HFFc6 (cell line): Measurements from ENCODE around the gene FAAP20. TPM values are rescaled to one million over a fixed set of nuclear protein-coding genes. Genes with fewer than 3 reads are reported as not detected.
A peak's percentile ranks its signal among the peaks of the same experiment; 100 is the strongest.

Experiments used
- DNase-seq: peaks from one replicate; pipeline ENCODE4 v3.0.0-alpha.2; 2018
- H3K27ac Mint-ChIP-seq: 2 replicates; pipeline ENCODE4 v1.8.0; 2020; ENCODE audit warnings: mild to moderate bottlenecking, mixed read lengths
- H3K27me3 Mint-ChIP-seq: 2 replicates; pipeline ENCODE4 v1.8.0; 2021; ENCODE audit warnings: mild to moderate bottlenecking, moderate library complexity, mixed read lengths; ENCODE audit not compliant: insufficient read depth
- H3K36me3 Mint-ChIP-seq: 2 replicates; pipeline ENCODE4 v1.8.0; 2021; ENCODE audit warnings: low read depth, mixed read lengths
- H3K4me1 Mint-ChIP-seq: 2 replicates; pipeline ENCODE4 v1.8.0; 2020; ENCODE audit warnings: low read depth, mixed read lengths
- H3K4me3 Mint-ChIP-seq: 2 replicates; pipeline ENCODE4 v1.8.0; 2020; ENCODE audit warnings: mild to moderate bottlenecking, moderate library complexity, mixed read lengths
- H3K9me3 Mint-ChIP-seq: 2 replicates; pipeline ENCODE4 v1.8.0; 2020; ENCODE audit warnings: mild to moderate bottlenecking, mixed read lengths
- total RNA-seq, 6 experiments: library from RNA; stranded (reverse); fragmentation: NEBNext Ultra II Directional; extraction: Animal tissue kit (Norgen Biotek cat#: 25700); gene quantifications; 2 replicates in 1 of 6; 3 replicates in 5 of 6; pipeline ENCODE4 v1.2.3, GENCODE V29; 2021
- TF ChIP-seq, protein P1 (sequence below): fragments of 200-600 bp; sonication (generic); IDR thresholded peaks from 2 replicates; pipeline ENCODE4 v1.5.0; 2021; ENCODE audit warnings: antibody characterized with exemption, mild to moderate bottlenecking

Gene FAAP20
- total RNA-seq, 6 experiments from 2014 or later: 75.3 to 97.4 (median 82.7) TPM

DNA sequence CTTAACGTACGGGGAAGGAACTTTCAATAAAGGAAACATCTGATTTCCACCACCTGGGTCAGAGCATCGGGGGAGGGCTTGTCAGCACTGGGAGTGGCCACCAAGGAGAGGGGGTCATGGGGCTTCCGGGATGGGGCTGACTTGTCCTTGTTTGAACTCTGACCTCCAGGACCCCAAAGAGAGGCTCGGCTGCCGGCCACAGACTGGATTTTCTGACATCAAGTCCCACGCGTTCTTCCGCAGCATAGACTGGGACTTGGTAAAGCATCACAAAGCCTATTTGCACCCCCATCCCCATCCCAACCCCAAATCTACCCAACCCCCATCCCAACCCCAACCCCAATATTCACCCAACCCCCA is 19.5 kb downstream of the FAAP20 start:
- peaks cover 16% of the 10 kb centered on the region for H3K4me1 Mint-ChIP-seq
- TF ChIP-seq, protein P1, sequence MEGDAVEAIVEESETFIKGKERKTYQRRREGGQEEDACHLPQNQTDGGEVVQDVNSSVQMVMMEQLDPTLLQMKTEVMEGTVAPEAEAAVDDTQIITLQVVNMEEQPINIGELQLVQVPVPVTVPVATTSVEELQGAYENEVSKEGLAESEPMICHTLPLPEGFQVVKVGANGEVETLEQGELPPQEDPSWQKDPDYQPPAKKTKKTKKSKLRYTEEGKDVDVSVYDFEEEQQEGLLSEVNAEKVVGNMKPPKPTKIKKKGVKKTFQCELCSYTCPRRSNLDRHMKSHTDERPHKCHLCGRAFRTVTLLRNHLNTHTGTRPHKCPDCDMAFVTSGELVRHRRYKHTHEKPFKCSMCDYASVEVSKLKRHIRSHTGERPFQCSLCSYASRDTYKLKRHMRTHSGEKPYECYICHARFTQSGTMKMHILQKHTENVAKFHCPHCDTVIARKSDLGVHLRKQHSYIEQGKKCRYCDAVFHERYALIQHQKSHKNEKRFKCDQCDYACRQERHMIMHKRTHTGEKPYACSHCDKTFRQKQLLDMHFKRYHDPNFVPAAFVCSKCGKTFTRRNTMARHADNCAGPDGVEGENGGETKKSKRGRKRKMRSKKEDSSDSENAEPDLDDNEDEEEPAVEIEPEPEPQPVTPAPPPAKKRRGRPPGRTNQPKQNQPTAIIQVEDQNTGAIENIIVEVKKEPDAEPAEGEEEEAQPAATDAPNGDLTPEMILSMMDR: no peak
- peaks cover 7% of the 10 kb centered on the region; the same call in 1 of the 2 replicates for H3K36me3 Mint-ChIP-seq
- peak overlapping the region; percentile 77; the same call in 1 of the 2 replicates for H3K4me3 Mint-ChIP-seq
- H3K9me3 Mint-ChIP-seq: no peaks in the 10 kb centered on the region
- no peak for DNase-seq
- peaks cover 5% of the 10 kb centered on the region for H3K27me3 Mint-ChIP-seq
- H3K27ac Mint-ChIP-seq: no peak overlapping the region

DNA sequence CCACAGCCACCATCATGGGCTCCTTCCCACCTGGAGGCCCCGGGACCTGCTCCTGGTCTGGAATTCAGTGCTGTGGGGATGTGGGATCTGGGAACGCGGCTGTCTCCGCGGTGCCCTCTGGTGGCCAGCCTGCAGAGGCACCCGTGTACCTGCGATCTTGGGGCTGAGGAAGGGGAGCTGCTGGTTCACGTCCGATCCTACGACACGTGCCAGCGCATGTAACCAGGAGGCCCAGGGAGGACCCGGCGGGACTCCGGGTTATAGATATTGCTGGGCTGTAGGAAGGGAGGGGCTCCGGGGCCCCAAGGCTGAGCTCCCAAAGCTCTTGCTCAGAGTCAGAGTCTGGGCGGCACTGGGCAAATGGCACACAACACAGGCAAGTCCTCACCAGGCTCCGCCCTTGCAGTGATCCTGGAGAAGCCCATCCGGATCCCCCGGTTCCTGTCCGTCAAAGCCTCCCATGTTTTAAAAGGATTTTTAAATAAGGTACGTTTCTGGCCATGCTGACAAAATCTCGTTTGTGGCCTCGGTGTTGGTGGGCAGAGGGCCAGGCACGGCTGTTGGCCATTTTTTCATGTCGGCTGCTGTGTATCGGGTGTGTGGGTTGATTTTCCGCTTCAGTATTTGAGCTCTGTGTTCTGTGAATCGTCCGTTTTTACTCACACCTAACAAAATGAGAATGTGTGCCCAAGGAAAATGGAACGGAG is 20.1 kb downstream of the FAAP20 start:
- Mint-ChIP-seq H3K27me3 (peaks cover 5% of the 10 kb centered on the region), H3K4me3 (peak overlapping the region; percentile 77), H3K4me1 (peaks cover 18% of the 10 kb centered on the region), H3K27ac (no peak overlapping the region), H3K9me3 (no peaks in the 10 kb centered on the region), H3K36me3 (peaks cover 2% of the 10 kb centered on the region; the same call in 1 of the 2 replicates)
- peak; percentile 50 for DNase-seq
- TF ChIP-seq, protein P1: peak; percentile 92

DNA sequence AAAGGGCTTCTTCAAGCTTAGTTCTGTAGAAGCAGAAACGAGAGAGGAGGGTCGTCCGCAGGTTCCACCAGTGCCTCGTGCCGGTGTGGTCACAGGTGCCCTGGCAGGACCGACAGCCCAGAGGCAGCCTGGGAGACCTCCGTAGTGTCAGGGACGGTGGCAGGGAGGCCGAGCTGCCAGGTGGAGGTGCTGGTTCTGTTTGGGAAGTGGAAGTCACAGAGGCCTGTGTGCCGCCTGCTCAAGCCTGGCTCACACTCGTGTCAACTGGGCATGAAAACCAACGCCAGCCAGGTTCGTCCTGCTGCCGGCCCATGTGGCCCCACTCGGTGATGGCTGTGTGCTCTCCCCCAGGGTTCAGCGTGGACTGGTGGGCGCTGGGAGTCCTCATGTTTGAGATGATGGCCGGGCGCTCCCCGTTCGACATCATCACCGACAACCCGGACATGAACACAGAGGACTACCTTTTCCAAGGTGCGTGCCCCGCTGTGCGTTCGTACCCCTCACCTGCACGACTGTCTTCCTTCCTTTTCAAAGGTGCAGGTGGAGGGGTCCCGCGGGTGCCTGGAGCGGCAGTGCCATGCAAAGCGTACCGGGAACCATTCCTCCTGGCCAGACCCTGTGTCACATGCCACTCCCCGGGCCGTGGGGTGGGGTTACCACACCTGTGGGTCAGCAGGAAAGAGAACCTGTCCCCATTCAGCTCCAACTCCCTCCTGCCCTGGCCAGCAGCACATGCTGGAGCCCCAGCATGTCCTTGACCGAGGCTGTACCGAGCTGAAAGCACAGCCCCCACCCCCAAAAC is 20.8 kb downstream of the FAAP20 start:
- TF ChIP-seq, protein P1: no peak
- no peak overlapping the region for H3K27ac Mint-ChIP-seq
- H3K36me3 Mint-ChIP-seq: no peaks in the 10 kb centered on the region
- H3K27me3 Mint-ChIP-seq: peaks cover 2% of the 10 kb centered on the region
- DNase-seq: no peak
- no peaks in the 10 kb centered on the region for H3K9me3 Mint-ChIP-seq
- H3K4me3 Mint-ChIP-seq: peak overlapping the region; percentile 77
- peaks cover 18% of the 10 kb centered on the region for H3K4me1 Mint-ChIP-seq

DNA sequence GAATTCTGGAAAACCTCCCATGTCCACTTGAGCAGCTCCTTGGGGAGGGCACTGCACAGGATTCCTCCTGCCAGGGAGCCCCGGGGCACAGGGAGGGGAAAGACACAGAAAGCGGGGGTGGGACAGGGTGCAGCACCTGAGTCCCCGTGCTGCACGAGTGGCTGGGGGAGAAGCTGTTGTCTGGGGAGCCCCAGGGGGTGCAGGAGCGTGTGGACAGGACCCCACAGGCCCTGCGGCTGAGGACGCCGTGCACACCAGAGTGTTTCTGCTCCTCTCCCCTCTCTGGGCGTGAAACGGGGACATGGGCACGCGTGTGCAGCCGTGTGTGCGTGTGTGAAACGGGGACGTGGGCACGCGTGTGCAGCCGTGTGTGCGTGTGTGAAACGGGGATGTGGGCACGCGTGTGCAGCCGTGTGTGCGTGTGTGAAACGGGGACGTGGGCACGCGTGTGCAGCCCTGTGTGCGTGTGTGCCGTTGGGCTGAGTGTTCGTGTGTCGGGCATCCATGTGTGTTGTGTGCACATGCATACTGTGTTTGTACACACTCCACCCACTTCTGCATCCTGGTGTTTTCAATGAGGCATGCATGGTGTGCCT is 21.9 kb downstream of the FAAP20 start:
- no peak overlapping the region for H3K27ac Mint-ChIP-seq
- TF ChIP-seq, protein P1: no peak
- peaks cover 9% of the 10 kb centered on the region for H3K27me3 Mint-ChIP-seq
- H3K9me3 Mint-ChIP-seq: no peaks in the 10 kb centered on the region
- no peaks in the 10 kb centered on the region for H3K36me3 Mint-ChIP-seq
- DNase-seq: no peak
- H3K4me3 Mint-ChIP-seq: no peak overlapping the region
- H3K4me1 Mint-ChIP-seq: peaks cover 18% of the 10 kb centered on the region

DNA sequence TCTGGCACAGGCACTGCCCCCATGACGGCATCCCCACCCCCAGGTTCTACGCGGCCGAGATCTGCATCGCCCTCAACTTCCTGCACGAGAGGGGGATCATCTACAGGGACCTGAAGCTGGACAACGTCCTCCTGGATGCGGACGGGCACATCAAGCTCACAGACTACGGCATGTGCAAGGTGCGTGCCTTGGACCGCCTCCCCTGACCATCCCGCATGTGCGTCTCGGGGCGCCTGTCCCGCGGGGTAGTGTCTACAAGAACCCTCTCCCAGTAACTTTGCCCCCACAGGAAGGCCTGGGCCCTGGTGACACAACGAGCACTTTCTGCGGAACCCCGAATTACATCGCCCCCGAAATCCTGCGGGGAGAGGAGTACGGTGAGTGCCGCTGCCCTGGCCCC is 22.6 kb downstream of the FAAP20 start:
- no peak for DNase-seq
- no peaks in the 10 kb centered on the region for H3K9me3 Mint-ChIP-seq
- TF ChIP-seq, protein P1: no peak
- H3K27me3 Mint-ChIP-seq: peaks cover 14% of the 10 kb centered on the region
- H3K4me1 Mint-ChIP-seq: peaks cover 18% of the 10 kb centered on the region
- H3K27ac Mint-ChIP-seq: no peak overlapping the region
- no peak overlapping the region for H3K4me3 Mint-ChIP-seq
- no peaks in the 10 kb centered on the region for H3K36me3 Mint-ChIP-seq
